ENCODE data around the gene NTM.

DNA sequence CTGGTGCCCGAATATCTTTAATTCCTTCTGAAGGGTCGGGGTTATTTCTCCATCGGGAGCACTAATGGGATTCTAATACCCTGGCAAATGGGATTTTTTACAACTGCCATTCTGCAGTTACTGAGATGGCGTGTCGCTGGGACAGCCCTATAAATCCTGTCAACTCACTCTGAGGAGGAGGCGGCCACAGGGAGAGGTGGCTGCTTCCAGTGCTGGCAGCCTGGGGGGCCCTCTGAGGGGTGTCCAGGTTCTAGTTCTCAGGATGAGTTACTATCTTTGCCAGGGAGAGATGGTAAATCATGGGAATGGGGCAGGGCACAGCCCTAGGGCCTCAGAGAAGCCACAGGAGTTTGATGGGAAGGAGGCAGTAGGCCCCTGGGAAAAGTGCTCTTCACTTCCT is 135.9 kb downstream of the NTM start:
- TF ChIP-seq POLR2A (IDR thresholded peaks at IDR 0.05) (no peak), POLR2AphosphoS5 (IDR thresholded peaks at IDR 0.05) (no peak), EP300 (IDR thresholded peaks at IDR 0.05; ENCODE audit: low read depth) (no peak)
- TF ChIP-seq, protein P1, sequence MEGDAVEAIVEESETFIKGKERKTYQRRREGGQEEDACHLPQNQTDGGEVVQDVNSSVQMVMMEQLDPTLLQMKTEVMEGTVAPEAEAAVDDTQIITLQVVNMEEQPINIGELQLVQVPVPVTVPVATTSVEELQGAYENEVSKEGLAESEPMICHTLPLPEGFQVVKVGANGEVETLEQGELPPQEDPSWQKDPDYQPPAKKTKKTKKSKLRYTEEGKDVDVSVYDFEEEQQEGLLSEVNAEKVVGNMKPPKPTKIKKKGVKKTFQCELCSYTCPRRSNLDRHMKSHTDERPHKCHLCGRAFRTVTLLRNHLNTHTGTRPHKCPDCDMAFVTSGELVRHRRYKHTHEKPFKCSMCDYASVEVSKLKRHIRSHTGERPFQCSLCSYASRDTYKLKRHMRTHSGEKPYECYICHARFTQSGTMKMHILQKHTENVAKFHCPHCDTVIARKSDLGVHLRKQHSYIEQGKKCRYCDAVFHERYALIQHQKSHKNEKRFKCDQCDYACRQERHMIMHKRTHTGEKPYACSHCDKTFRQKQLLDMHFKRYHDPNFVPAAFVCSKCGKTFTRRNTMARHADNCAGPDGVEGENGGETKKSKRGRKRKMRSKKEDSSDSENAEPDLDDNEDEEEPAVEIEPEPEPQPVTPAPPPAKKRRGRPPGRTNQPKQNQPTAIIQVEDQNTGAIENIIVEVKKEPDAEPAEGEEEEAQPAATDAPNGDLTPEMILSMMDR (IDR thresholded peaks at IDR 0.05), result no peak

Measured in transverse colon (tissue), 4 donors.